SHP77 treated with DMSO at 0.1 percent for 48 hours (cell line): ENCODE data around the gene HEATR5A.

Source experiments
- DNase-seq: peaks from one replicate; lab custom pipeline; 2025; lab: John Stamatoyannopoulos, UW

Gene HEATR5A

DNA sequence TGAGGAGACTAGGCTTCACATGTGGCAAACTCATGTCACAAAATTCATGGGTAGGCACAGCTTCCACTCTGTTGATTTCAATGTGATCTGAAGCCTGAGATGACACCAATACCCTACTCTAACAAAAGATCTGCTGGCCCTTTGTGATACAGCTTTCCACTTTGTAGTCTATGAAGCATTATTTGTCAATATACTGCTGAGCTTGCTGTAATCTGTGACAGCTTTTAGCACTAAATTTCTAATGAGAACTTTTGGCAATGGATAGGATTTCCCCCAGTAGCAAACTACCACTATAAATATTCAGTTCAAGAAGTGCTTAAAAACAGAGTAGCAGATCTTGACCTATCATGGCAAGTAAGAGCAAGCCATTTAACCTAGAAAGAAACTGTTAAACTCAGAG lies 5.6 kb upstream of the HEATR5A start:
- no peak for DNase-seq

DNA sequence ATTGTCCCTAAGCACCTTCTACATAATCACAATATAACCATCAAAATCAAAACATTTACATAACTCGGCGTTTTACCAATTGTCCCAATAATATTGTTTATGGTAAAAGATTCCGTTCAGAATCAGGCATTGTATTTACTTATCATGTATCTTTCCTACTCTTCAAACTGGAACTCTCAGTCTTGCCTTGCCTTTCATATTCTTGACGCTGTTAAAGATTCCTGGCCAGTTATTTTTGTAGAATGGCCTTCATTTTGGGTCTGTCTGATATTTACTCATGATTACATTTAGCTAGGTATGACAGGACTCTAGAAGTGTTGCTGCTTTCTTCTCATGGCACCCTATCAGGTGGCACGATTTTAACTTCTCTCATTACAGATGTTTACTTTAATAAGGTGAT lies 850 bp upstream of the HEATR5A start:
- DNase-seq, result no peak

DNA sequence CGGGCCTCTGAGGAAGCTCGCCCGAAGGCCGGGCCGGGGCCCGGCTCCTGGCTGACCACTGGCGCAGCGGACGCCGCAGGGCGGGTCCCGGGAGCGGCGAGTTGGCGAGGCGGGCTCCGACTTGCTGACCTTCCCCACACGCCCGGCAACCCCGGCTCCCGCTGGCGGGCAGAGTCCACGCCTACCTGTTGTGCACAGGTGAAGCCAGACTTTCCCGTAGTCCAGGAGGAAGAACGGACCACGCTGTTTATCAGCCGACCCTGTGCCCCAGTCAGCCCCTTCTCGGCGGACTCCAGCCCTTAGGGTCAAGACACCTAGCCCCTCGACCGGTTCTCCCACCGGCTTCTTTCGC lies 407 bp downstream of the HEATR5A start:
- DNase-seq, result no peak

DNA sequence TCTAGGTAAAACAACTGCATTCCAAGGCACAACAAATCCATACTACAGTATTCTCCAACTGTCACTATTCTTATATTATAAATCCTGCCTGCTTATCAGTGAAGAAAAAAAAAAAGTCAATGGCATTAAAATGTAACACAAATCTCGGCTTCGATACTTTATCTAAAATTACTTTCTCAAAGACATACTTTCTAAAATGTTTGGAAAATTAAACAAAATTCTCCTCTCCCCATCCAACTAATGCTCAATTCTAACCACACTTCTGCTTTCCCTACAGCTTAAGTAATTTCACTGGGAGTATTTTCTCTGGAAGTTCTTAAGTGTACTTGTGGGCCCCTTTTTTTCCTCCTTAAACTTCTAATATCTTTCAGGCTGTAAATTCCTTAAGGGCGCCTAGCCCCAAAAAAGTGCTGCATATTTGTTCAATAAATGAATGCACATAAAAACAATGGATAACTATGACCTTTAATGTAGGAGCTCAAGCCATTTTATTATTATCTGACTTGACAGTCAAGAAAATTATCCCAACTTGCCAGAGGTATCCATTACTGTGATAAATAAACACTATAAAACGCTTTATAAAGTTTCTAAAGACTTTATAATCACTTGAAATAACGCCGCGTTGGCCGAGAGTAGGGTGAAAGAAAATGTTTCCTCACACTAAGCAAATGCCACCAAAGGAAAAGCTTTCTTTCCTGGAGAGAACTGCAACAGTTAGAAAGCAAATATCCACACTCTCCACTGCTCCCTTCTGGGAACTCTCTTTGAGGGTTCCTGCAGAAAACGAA lies 977 bp downstream of the HEATR5A start:
- no peak for DNase-seq

DNA sequence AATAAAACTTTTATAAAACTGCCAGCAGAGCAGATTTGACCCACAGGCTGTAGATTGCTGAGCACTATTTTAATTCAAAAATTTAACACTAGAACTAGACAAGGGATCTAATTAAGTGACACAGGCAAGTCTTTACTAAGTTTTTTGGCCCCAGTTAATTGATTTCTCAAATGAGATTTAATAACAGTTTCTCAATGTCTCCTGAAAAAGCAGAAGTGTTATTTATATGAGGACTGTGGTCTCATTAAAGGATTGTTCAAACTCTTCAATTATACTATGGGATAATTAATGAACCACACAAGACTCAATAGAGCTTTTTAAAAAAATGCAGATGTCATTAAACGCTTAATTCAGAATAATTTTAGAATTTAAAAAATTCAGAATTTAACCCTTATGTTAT lies 1.9 kb downstream of the HEATR5A start:
- DNase-seq, result no peak

DNA sequence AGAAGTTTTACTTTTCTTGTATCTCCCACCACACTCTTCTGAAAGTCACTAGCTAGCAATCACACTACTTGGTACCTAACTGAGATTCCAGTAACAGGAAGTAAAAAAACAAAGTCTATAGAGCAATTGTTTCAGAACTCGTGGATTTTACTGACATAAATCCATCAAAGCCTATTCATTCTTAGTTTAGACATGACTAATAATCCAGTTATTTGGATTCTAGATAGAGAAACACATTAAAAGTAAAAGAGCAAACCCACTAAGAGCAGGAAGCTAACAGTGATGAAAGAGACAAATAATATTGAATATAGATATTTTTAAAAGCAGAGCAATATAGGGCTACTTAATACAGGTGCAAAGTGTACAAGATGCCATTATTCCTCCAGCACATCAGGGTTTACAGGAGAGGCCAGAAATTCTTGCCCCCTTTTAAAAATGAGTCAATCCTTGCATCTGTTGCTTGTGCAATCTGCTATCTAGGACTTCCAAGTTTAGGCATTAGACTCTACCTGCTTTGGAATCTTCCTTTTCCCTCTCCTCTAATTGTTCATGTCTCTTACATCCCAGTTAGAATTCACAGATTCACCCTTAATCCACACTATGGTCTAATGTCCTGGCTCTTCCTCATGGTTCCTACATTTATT lies 6.0 kb downstream of the HEATR5A start:
- DNase-seq, result no peak

DNA sequence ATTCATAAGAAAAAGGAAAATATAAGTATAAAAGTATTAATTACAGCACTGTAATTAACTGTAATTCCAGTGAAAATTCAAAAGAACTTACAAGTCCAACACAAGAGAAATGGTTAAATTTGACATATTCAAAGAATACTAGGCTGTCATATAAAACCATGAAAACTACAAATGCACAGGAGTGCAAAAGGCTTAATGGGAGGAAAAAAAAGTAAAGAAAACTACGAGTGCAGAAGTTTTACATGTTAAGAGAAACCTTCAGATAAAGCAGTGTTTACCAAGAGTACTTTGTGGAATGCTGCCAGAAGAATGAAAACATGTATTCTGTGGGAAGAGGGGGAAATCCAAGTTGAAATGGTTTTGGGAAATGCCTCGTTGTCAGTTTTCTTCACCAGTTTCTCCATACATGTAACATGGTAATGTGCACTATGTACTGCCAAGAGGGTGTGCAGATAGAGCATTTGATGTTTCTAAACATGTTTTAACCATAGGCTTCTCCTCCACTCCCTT lies 9.1 kb downstream of the HEATR5A start:
- DNase-seq, result no peak

DNA sequence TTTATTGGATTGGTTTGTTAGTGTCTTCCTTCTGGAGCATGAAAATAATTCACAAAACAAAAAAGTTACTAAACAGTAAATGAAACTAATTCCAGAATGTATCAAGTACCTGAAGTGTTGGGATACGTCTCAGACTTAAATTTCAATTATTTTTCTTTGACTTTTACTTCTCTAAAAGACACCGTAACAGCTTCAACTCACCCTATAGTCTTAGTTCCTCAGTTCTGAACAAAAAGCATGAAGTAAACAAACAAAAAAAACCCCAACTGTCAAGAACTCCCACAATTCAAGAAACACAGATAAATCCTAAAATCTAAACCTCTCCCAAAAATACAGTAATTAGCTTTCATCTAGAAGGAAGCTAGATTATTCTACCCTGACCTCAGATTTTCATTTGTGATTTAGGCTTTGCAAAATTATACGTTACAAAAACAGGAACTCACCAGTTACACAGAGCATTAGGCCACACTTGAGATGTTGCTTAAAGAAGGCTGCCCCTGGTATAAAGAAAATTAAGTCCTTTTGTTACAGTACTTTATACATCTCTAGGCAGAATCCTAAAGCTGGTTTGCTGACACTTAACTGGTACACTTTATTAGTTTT lies 10.2 kb downstream of the HEATR5A start:
- no peak for DNase-seq

DNA sequence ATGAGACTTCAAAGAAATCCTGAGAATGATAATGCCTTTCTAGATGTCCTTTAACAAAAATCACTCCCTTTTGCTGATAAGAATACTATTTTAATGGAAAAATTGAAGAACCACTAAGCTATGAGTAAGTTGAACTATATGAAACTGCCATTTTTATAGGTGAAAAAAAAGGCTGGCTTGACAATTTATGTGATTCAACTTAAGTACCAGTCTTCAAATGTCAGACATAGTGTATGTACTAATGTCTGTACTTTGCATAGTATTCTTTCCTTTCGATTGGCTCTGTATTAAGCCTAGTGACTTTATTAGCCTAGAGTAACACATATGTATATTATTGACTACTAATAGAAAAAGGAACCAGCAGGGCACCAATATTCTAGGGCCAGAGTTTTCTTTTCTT lies 11.9 kb downstream of the HEATR5A start:
- DNase-seq, result no peak

DNA sequence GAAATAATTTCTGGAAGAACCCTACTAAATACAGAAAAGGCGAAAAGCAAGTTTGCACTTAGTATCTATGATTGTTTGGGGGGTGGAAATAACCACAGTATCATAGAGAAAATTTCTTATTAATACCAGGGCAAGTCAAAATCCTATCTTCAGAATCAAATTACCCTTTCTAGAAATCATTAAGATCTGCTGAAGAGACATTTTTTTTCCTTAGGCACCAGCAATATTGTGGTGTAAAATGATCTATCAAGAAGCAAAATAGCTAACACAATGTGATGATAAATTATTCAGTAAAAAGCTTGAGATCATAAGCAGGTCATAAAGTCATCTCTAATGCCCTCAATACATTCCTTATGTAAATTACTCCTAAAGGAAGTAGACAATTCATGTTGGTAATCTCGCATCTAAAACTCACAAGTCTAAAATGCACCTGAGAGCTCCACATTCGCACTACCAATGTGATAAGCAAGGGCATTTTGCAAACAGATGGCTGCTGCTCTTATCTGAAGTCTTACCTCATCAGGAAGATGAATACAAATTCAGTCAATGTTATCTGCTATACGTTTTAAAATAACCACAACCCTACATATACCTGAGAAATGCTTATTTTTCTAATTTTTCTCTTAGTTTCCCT lies 14.6 kb downstream of the HEATR5A start:
- DNase-seq, result no peak

DNA sequence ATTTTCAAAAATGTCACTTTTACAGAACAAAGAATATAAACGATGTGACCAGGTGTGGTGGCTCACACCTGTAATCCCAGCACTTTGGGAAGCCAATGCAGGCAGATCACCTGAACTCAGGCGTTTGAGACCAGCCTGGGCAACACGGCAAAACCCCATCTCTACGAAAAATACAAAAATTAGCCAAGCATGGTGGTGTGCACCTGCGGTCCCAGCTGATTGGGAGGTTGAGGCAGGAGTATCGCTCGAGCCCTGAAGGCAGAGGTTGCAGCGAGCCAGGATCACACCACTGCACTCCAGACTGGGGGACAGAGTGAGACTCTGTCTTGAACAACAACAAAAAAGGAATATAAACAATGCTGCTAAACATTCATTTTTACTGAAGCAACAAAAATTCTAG lies 15.2 kb downstream of the HEATR5A start:
- DNase-seq, result no peak

DNA sequence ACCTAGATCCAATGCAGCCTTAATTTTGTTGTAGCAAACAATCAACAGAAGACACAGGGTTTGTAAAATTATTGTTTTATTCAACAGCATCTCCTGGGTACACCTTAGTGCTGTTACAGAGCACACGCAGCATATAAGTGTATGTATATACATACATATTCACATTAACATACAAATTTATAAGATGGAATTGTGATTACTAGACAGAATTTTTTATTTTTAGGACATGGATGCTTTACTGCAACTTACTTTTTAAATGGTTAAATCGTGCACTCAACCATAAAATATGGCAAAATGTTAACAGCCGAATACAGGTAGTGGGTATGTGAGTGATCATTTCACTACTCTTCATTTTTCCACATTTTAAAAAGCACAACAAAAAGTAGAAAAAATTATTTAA lies 16.6 kb downstream of the HEATR5A start:
- no peak for DNase-seq

DNA sequence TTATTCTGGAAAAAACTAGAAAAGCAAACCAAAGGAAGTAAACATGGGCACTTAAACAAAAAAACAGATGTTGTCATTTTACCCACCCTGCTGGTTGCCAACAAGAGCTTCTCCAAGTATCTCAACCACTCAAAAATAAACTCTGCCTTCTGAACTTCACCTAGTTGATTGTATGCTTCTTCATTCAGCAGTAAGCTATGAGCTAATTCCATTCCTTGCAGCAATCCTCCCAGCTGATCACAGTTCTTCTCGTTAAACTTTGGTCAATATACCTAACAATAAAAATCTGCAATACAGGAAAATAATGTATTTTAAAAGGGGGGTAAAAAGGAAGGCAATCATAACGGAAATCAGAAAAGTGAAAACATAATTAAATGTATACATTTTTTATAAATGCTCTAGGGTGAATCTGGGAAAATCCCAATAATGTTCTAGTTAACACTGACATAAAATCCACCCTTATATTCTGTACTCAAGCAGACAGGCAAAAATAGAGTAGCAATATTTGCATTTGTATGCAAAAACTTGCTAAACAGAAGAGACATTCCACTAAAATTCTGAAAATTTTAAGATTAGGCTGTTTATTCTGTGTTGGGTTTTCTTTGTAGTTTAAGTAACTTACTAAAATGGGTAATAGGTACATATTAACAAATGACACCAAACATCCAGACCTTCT lies 17.4 kb downstream of the HEATR5A start:
- no peak for DNase-seq

DNA sequence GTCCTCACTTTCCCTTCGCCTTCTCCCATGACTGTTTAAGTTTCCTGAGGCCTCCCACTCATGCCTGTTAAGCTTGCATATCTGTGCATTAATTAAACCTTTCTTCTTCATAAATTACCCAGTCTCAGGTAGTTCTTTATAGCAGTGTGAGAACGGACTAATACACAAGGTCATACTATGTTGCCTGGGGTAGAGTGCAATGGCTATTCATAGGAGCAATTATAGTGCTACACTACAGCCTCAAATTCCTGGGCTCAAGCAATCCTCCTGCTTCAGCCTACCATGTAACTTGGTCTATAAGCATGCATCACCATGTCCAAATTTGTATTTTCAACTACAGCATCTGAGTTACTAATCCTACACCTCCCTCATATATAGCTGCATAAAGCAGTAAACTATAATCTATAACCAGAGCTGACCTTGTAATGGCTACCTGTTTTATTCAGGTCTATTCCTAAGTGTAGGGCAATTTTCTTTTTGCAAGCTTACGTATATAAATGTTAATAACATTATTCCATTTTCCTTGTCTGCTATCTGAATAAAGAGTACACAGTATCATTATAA lies 18.9 kb downstream of the HEATR5A start:
- DNase-seq, result no peak

DNA sequence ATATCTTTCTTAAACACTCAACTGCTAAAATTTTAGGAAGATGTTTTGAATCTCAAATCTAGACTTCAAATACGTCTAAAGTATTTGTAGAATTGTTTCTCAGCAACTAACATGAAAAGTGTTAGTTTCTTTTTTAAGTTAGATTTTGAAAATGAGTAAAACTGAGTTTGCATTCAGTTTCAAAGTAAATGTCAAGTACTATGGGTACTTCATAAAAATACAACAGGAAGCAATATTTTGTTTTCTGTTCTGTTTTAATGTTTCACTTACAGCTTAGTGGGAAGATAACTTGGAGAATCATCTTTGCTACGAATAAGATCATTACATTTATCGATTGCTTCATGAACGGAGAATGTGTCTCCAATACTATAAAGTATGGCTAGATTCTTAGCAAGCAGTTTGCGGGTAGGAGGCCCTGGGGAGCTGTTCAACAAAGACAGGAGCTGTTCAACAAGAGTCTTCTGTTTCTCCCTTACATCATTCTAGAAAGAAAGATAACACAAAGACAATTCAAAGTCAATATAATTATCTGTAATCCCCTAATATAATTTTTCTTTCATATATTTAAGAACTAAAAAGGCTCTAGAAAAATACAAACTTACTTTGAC lies 20.2 kb downstream of the HEATR5A start:
- no peak for DNase-seq

DNA sequence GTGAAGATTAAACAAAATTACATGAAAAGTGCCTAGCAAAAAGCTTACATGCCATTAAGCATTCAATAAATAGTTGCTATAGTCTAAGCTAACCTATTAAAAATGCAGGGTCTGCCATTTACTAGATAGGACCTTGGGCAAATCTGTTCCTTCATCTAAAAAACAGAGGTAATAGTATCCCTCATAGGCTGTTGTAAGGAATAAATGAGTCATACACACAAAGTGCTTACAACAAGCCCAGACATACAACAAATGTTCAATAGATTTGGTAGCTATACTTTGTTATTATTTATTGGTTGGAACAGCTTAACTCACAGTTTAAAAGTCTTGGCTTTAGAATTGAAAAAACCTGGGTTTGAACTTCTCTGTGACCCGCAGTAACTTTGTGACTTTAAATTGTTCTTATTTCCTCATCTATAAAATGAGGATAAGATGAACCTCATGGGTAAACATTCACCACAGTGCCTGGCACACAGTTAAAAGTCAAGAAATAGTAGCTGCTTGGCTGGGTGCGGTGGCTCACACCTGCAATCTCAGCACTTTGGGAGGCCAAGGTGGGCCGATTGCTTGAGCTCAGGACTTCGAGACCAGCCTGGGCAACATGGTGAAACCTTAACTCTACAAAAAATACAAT lies 24.7 kb downstream of the HEATR5A start:
- no peak for DNase-seq

DNA sequence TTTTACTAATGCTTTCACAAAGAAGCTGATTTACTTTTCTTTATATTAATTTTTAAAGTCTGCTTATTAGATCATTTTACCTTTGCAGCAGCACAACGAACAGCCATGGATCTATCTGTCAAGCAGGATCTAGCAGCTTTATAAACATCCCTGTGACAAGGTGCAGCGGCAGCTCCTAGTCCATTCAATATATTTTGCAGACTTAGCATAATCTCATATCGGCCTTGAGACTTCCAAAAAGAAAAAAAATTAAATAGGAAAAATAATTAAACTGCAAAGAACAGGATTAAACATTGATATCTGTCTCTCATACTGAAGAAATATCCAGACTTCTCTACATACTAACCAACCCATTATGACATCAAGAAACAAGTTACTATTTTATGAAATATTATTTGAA lies 25.2 kb downstream of the HEATR5A start:
- no peak for DNase-seq

DNA sequence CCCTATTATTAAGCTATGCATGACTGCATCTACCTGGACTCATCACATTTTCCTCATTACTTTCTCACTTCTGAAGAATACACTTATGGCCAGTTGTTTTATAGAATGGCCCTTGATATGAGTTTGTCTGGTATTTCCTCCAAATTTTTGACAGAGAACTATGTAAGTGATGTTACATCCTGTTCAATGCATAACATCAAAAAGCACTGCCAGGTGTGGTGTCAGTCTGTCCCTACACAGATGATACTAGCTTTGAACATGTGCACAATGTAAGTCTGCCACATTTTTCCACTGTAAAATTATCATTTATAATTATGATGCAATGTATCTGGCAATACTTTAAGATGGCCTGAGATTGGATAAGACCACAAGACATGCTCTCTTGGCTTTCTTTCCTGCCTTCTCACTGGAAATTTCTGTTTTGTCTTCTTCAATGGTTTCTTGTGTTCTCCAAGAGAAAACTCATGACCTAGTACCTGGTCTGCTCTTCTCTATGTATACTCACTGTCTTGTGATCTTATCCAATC lies 28.3 kb downstream of the HEATR5A start:
- DNase-seq, result no peak

DNA sequence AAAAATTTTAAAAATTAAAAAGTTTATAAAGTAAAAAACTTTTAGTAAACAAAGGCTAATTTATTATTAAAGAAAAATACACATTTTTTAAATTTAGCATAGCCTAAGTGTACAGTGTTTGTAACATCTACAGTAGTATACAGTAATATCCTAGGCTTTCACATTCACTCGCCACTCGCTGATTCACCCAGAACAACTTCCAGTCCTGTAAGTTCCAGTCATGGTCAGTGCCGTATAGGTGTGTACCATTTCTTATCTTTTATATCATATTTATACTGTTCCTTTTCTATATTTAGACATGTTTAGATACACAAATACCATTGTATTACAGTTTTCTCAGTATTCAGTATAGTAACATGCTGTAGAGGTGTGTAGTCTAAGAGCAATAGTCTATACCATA lies 28.9 kb downstream of the HEATR5A start:
- DNase-seq, result no peak

DNA sequence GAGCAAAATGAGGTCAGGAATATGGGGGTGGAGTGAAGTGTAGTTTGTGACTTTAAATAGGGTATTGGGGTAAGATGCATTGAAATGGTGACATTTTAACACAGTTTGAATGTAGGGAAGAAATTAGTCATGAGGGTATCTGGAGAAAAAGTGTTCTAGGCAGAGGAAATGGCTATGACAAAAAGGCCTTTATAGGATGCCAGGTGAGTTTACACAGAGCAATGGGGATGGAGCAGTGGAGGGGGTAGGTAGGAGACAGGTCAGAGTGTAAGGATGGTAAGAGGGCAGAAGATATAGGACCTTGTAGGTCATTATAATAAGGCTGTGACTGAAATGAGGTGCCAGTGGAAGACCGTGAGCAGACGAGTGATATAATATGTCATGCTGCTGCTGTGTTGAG lies 30.4 kb downstream of the HEATR5A start:
- no peak for DNase-seq
